ENCODE data around the gene TGFBR2.
"Not testable (repeated sequence)": the region's sequence is repeated elsewhere in the genome, so short reads cannot be mapped to it uniquely, and the experiment has no call there.

Gene TGFBR2

GRCh38 chr3:30664459-30664858 lies 58.1 kb downstream of the TGFBR2 start:
- in situ Hi-C loops (cut with HindIII; ENCODE audit: low pct_ligation_motif_present, low sequenced_read_pairs) = no loop called here
- TF ChIP-seq CTCF (IDR thresholded peaks at IDR 0.05; ENCODE audit: low read depth, low read length, missing control alignments) = no peak
- DNase-seq = no peak
- H3K27me3 ChIP-seq (replicated peaks) = no peaks in the 10 kb centered on the region
- peaks cover 18% of the 10 kb centered on the region for H3K36me3 ChIP-seq (replicated peaks)
- peak overlapping the region; percentile 14 for H3K27ac ChIP-seq
- H3K4me3 ChIP-seq (ENCODE audit: low read depth, low read length) = no peak overlapping the region

- TF ChIP-seq CTCF (IDR thresholded peaks at IDR 0.05; ENCODE audit: low read depth, low read length, missing control alignments) = no peak
- Histone ChIP-seq H3K36me3 (replicated peaks) (peaks cover 20% of the 10 kb centered on the region), H3K27ac (peak overlapping the region; percentile 14), H3K27me3 (replicated peaks) (no peaks in the 10 kb centered on the region), H3K4me3 (ENCODE audit: low read depth, low read length) (no peak overlapping the region)
- in situ Hi-C loops (cut with HindIII; ENCODE audit: low pct_ligation_motif_present, low sequenced_read_pairs) = no loop called here
- DNase-seq = no peak
Measured at GRCh38 chr3:30664884-30665283, 58.5 kb downstream of the TGFBR2 start.

- no peak for TF ChIP-seq CTCF (IDR thresholded peaks at IDR 0.05; ENCODE audit: low read depth, low read length, missing control alignments)
- no peak overlapping the region for H3K27ac ChIP-seq
- peaks cover 25% of the 10 kb centered on the region for H3K36me3 ChIP-seq (replicated peaks)
- H3K27me3 ChIP-seq (replicated peaks) = no peaks in the 10 kb centered on the region
- no peak overlapping the region for H3K4me3 ChIP-seq (ENCODE audit: low read depth, low read length)
- in situ Hi-C loops (cut with HindIII; ENCODE audit: low pct_ligation_motif_present, low sequenced_read_pairs) = no loop called here
- no peak for DNase-seq
Measured at GRCh38 chr3:30665539-30665938, 59.1 kb downstream of the TGFBR2 start.

GRCh38 chr3:30666572-30667279 lies 60.3 kb downstream of the TGFBR2 start:
- DNase-seq = no peak
- no peaks in the 10 kb centered on the region for H3K27me3 ChIP-seq (replicated peaks)
- in situ Hi-C loops (cut with HindIII; ENCODE audit: low pct_ligation_motif_present, low sequenced_read_pairs) = no loop called here
- TF ChIP-seq CTCF (IDR thresholded peaks at IDR 0.05; ENCODE audit: low read depth, low read length, missing control alignments) = no peak
- peaks cover 31% of the 10 kb centered on the region for H3K36me3 ChIP-seq (replicated peaks)
- no peak overlapping the region for H3K27ac ChIP-seq
- no peak overlapping the region for H3K4me3 ChIP-seq (ENCODE audit: low read depth, low read length)

GRCh38 chr3:30667280-30667651 lies 60.9 kb downstream of the TGFBR2 start:
- no peak for TF ChIP-seq CTCF (IDR thresholded peaks at IDR 0.05; ENCODE audit: low read depth, low read length, missing control alignments)
- Histone ChIP-seq H3K27me3 (replicated peaks) (no peaks in the 10 kb centered on the region), H3K36me3 (replicated peaks) (peaks cover 32% of the 10 kb centered on the region), H3K4me3 (ENCODE audit: low read depth, low read length) (no peak overlapping the region), H3K27ac (no peak overlapping the region)
- DNase-seq = no peak
- in situ Hi-C loops (cut with HindIII; ENCODE audit: low pct_ligation_motif_present, low sequenced_read_pairs) = no loop called here

- peaks cover 33% of the 10 kb centered on the region for H3K36me3 ChIP-seq (replicated peaks)
- no peak overlapping the region for H3K27ac ChIP-seq
- no peaks in the 10 kb centered on the region for H3K27me3 ChIP-seq (replicated peaks)
- no peak for TF ChIP-seq CTCF (IDR thresholded peaks at IDR 0.05; ENCODE audit: low read depth, low read length, missing control alignments)
- in situ Hi-C loops (cut with HindIII; ENCODE audit: low pct_ligation_motif_present, low sequenced_read_pairs) = no loop called here
- no peak overlapping the region for H3K4me3 ChIP-seq (ENCODE audit: low read depth, low read length)
- no peak for DNase-seq
Measured at GRCh38 chr3:30668051-30668609, 61.7 kb downstream of the TGFBR2 start.

- H3K36me3 ChIP-seq (replicated peaks) = peaks cover 45% of the 10 kb centered on the region
- H3K4me3 ChIP-seq (ENCODE audit: low read depth, low read length); DNase-seq; in situ Hi-C loops (cut with HindIII; ENCODE audit: low pct_ligation_motif_present, low sequenced_read_pairs); H3K27me3 ChIP-seq (replicated peaks); H3K27ac ChIP-seq: not testable (repeated sequence)
Measured at GRCh38 chr3:30669360-30669934, 63.0 kb downstream of the TGFBR2 start.
